ENCODE measurements around the gene SLC35G1. TPM values are rescaled to one million over a fixed set of nuclear protein-coding genes. Genes with fewer than 3 reads are reported as not detected.

Gene SLC35G1
- total and polyA plus RNA-seq, 2 of the 8 experiments (the other 6 are each of a cell fraction or from before 2014, with no cell fraction given), result 6.2 to 6.4 TPM

GRCh38 chr10:93872375-93873158, 21.2 kb upstream of the SLC35G1 start (continued):
- TF ChIP-seq, protein P1, sequence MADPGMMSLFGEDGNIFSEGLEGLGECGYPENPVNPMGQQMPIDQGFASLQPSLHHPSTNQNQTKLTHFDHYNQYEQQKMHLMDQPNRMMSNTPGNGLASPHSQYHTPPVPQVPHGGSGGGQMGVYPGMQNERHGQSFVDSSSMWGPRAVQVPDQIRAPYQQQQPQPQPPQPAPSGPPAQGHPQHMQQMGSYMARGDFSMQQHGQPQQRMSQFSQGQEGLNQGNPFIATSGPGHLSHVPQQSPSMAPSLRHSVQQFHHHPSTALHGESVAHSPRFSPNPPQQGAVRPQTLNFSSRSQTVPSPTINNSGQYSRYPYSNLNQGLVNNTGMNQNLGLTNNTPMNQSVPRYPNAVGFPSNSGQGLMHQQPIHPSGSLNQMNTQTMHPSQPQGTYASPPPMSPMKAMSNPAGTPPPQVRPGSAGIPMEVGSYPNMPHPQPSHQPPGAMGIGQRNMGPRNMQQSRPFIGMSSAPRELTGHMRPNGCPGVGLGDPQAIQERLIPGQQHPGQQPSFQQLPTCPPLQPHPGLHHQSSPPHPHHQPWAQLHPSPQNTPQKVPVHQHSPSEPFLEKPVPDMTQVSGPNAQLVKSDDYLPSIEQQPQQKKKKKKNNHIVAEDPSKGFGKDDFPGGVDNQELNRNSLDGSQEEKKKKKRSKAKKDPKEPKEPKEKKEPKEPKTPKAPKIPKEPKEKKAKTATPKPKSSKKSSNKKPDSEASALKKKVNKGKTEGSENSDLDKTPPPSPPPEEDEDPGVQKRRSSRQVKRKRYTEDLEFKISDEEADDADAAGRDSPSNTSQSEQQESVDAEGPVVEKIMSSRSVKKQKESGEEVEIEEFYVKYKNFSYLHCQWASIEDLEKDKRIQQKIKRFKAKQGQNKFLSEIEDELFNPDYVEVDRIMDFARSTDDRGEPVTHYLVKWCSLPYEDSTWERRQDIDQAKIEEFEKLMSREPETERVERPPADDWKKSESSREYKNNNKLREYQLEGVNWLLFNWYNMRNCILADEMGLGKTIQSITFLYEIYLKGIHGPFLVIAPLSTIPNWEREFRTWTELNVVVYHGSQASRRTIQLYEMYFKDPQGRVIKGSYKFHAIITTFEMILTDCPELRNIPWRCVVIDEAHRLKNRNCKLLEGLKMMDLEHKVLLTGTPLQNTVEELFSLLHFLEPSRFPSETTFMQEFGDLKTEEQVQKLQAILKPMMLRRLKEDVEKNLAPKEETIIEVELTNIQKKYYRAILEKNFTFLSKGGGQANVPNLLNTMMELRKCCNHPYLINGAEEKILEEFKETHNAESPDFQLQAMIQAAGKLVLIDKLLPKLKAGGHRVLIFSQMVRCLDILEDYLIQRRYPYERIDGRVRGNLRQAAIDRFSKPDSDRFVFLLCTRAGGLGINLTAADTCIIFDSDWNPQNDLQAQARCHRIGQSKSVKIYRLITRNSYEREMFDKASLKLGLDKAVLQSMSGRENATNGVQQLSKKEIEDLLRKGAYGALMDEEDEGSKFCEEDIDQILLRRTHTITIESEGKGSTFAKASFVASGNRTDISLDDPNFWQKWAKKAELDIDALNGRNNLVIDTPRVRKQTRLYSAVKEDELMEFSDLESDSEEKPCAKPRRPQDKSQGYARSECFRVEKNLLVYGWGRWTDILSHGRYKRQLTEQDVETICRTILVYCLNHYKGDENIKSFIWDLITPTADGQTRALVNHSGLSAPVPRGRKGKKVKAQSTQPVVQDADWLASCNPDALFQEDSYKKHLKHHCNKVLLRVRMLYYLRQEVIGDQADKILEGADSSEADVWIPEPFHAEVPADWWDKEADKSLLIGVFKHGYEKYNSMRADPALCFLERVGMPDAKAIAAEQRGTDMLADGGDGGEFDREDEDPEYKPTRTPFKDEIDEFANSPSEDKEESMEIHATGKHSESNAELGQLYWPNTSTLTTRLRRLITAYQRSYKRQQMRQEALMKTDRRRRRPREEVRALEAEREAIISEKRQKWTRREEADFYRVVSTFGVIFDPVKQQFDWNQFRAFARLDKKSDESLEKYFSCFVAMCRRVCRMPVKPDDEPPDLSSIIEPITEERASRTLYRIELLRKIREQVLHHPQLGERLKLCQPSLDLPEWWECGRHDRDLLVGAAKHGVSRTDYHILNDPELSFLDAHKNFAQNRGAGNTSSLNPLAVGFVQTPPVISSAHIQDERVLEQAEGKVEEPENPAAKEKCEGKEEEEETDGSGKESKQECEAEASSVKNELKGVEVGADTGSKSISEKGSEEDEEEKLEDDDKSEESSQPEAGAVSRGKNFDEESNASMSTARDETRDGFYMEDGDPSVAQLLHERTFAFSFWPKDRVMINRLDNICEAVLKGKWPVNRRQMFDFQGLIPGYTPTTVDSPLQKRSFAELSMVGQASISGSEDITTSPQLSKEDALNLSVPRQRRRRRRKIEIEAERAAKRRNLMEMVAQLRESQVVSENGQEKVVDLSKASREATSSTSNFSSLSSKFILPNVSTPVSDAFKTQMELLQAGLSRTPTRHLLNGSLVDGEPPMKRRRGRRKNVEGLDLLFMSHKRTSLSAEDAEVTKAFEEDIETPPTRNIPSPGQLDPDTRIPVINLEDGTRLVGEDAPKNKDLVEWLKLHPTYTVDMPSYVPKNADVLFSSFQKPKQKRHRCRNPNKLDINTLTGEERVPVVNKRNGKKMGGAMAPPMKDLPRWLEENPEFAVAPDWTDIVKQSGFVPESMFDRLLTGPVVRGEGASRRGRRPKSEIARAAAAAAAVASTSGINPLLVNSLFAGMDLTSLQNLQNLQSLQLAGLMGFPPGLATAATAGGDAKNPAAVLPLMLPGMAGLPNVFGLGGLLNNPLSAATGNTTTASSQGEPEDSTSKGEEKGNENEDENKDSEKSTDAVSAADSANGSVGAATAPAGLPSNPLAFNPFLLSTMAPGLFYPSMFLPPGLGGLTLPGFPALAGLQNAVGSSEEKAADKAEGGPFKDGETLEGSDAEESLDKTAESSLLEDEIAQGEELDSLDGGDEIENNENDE (IDR thresholded peaks at IDR 0.05; ENCODE audit: insufficient replicate concordance, low read length), result no peak
- TF ChIP-seq SIRT6 (IDR thresholded peaks at IDR 0.05; ENCODE audit: low read length), result no peak
- TF ChIP-seq BRCA1 (IDR thresholded peaks at IDR 0.05; ENCODE audit: low read depth, low read length), result no peak
- TF ChIP-seq ZNF274 (IDR thresholded peaks at IDR 0.05; ENCODE audit: borderline replicate concordance, extremely low read depth, low read length), result no peak
- TF ChIP-seq BCL11A (IDR thresholded peaks at IDR 0.05; ENCODE audit: low read depth in 2 of 2, low read length in 2 of 2), result no peak
- no peak for TF ChIP-seq GABPA (IDR thresholded peaks at IDR 0.05; ENCODE audit: borderline replicate concordance, insufficient read depth, low read length)
- no peak for TF ChIP-seq YY1 (IDR thresholded peaks at IDR 0.05; ENCODE audit: low read depth, low read length)
- TF ChIP-seq POLR2A (IDR thresholded peaks at IDR 0.05; ENCODE audit: control extremely low read depth in 1 of 2, low read depth in 2 of 2, low read length in 2 of 2), result no peak
- no peak for TF ChIP-seq SP1 (IDR thresholded peaks at IDR 0.05; ENCODE audit: low read depth, low read length)
- no peak for TF ChIP-seq CHD2 (IDR thresholded peaks at IDR 0.05; ENCODE audit: low read length)
- no peak for TF ChIP-seq NRF1 (IDR thresholded peaks at IDR 0.05; ENCODE audit: low read depth, low read length)
- no peak for TF ChIP-seq CBX5 (IDR thresholded peaks at IDR 0.05; ENCODE audit: low read depth, low read length)

Measured in H1 (cell line).